Stimulated activated CD4-positive, alpha-beta T cell treated with anti-CD3 and anti-CD28 coated beads, Interleukin-1b, Interleukin-23, amount 100 ng/mL, for 1 hour (primary cell): Measurements from ENCODE around the gene SLC22A12.

Experiments
- DNase-seq, 2 donors: peaks; one replicate each; pipeline ENCODE4 v3.0.0-alpha.2; 2020; ENCODE audit warnings: low read depth in 2 of 2

SLC22A12 gene

DNA sequence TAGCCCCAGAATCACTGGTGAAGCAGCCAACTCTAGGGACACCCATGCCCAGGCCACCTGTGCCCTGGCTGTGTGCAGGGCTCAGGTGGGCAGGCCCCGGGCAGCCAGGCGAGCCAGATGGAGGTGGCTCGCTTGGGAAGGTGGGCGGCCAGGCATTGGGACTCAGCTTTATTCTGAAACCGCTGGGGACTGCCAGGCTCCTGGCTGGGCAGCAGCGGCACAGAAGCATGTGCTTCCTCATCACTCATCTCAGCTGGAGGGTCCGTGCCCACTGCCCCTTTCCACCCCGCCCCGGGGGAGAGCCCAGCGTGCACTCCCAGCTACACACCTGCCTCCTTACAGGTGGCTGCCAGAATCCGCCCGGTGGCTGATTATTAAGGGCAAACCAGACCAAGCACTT lies 27.1 kb upstream of the SLC22A12 start:
- no peak for DNase-seq

DNA sequence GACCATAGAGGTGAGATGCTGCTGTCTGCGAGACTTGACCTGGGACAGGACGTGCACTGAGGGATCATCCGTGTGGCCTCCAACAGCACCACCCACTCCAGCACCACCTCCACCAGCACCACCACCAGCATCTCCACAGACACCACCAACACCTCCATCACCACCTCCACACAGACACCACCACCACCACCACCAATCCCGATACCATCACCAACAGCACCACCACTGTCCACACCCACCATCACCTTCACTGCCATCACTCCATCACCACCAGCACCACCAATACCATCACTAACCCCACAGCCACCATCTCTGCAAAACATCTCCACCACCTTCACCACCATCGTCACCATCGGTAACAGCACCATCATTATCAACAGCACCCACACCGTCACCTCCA lies 26.6 kb upstream of the SLC22A12 start:
- no peak for DNase-seq

DNA sequence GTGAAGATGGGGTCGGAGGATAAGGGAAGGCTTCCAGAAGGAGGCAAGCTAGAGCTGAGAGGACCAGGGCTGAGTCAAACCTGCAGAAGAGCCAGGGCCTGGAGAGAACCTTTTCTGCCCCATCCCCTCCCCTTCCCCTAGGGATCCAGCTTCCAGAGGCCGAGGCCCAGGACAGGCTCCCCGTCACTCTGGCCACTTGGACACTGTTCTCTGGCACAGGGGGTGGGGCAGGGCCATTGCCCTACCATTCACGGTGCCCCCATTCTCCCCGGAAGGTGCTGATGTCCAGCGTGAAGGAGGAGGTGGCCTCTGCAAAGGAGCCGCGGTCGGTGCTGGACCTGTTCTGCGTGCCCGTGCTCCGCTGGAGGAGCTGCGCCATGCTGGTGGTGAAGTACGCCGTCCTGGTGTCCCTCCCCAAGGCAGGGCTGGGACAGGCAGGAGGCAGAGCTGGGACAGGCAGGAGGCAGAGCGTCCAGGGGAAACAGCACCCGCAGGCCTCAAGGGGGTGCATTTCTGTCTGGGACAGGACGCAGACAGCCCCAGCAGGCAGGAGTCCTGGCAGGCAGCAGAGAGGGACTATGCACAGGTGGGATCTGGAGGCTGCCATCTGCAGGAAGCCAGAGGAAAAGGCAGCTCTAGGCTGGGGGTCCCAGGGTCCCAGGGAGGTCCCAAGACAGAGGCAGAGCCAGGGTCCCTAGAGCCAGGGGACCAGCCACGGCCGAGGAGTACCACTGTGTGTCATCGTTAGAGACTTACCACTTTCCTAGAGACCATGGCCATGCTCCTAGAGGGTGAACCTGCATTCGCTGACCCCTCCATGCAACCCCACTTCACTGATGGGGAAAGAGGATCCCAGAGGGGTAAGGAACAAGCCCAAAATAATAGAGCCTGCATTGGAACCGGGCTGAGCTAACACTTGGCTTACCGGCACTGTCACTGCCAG lies 25.8 kb upstream of the SLC22A12 start:
- DNase-seq: no peak

DNA sequence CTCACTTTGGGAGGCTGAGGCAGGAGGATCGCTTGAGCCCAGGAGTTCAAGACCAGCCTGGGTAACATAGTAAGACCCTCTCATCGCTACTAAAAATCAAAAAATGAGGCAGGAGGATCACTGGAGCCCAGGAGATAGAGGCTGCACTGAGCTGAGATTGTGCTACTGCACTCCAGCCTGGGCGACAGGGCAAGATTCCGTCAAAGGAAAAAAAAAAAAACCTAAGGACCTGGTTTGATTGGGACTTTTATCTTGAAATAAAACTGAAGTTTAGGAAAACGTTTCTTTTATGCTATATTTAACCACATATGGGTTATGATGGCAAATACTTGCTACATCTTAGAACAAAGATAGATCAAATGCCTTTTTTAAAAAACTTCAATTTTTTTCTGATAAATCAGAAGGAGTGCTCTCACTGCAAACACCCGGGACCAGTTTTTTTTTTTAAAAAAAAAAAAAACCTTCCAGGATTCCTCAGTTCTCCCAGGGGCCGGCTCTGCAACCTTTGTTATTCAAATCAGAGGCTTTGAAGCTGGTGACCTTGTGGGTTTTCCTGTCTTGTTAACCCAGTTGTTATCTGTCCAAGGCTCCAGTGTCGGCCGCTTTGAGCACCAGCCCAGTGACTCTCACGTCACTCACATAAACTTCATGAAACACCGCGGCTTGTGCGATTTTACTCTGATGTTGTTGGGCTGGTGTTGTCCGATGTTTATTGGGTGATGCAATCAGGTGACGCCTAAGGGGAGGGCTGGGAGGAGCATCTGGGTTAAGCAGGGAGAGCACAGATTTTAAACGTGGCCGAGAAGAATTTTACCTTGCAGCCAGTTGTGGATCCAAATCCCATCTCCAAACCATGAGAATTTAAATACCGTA lies 24.7 kb upstream of the SLC22A12 start:
- no peak for DNase-seq

DNA sequence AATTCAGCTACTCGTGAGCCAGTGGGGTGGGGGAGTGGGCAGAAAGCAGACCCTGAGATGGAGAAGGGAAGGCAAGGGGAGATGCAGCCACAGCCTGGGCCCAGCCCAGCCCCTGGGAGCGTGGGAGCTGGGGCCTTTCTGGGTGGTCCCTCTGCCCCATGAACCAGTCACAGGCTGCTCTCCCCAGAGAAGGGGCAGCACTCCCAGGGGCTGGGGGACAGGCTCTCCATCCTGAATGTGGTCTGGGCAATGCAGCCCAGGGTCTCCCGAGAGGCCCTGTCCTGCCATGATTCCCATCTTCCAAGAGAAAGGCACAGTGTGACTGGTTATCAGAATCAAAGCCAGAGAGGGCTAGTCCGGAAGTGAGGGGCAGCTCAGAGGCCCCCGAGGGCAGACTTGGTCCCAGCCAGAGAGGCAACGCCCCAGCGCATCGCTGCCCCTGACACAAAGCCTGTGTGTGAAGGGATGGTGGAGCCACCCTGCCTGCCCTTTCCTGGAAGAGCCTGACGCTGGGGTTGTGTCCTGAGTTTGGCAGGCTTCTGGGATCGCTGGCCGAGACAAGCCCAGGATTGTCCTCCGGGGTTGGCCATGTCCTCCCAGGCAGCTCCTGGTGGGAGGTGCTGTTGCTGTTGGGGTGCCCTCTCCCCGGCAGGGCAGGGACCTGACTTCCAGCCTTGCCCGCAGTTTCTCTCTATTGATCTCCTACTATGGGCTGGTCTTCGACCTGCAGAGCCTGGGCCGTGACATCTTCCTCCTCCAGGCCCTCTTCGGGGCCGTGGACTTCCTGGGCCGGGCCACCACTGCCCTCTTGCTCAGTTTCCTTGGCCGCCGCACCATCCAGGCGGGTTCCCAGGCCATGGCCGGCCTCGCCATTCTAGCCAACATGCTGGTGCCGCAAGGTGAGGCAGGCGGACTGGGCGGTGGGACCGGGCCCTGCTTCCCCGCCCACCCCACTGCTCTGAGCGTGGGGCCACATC lies 23.8 kb upstream of the SLC22A12 start:
- no peak for DNase-seq

DNA sequence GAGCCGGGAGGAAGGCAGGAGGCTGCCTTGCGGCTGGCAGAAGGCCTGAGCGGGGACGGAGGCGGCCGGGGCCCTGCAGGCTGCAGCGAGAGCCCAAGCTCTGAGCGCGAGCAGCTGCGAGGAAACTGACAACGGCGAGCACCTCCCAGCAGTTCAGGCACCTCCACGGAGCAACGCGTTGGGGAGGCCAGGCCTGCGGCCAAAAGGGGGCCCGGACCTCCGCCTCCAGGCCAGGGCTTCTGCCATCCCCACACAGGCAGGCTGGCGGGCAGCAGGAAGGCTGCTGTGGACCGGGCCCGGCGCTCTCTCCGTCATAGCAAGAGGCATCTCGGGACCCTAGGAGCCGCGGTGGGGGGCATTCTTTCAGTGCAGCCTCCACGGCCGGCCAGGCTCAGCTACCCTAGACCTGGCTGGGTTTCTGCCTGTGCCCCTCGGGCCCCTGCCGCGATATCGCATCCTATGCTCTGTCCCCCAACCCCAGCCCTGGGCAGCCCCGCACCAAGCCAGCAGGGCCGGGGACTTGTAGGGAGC lies 22.9 kb upstream of the SLC22A12 start:
- DNase-seq: no peak

DNA sequence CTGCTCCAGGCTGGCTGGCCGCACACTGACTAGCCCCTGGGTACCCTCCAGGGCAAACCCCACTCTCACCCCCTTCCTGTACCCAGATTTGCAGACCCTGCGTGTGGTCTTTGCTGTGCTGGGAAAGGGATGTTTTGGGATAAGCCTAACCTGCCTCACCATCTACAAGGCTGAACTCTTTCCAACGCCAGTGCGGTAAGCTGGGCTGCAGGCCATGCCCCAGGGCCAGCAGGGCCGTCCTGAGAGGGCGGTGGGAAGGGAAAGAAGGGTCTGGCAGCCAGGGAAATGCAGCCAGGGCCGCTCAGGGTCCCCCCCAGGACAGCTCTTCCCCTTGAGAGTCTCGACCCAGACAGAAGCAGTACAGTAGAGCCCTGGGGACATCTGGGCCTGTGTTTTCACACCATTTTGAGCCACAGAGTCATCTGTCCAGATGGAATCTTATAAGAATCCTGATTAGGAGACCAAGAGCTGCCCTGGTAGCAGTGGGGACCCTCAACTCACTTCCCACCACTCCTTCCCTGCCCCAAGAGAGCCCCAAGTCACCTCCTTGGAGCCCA lies 22.4 kb upstream of the SLC22A12 start:
- no peak for DNase-seq

DNA sequence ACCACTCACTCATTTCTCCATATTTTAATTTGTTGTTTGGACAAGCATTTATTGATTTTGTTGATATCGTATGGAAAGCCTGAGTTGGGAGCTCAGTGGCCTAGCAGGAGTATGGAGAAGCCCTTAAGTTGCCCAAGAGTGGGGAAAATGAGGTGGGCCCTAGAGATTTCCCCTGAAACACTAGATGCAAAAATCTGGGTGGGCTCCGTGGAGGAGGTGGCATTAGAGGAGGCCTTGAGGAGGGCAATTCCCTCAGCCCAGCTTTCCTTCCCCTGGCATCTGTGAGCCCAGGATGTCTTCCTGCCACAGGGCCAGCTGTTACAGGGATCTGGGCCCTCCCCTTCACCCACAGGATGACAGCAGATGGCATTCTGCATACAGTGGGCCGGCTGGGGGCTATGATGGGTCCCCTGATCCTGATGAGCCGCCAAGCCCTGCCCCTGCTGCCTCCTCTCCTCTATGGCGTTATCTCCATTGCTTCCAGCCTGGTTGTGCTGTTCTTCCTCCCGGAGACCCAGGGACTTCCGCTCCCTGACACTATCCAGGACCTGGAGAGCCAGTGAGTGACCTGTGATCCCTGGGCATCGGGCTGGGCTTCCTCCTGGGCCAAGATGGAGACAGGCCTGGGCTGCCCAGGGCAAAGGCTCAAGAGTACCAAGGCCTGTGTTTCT lies 21.6 kb upstream of the SLC22A12 start:
- DNase-seq: no peak

DNA sequence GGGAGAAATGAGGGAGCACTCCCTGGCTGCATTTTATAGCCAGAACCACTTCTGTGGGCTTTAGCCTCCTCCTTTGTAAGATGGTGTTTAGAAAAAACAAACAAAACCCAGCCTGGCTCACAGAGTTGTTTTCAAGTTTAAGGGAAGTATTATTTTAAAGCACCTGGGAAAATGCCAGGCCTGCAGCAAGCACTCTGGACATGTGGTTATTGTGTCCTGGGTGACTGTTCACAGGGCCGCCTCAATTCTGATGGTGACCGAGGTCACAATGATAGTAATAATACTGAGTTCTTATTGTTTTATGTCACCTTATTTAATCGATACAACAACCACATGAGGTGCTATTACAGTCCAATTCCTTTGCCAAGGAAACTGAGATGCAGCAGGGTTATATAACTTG lies 20.7 kb upstream of the SLC22A12 start:
- DNase-seq: no peak

DNA sequence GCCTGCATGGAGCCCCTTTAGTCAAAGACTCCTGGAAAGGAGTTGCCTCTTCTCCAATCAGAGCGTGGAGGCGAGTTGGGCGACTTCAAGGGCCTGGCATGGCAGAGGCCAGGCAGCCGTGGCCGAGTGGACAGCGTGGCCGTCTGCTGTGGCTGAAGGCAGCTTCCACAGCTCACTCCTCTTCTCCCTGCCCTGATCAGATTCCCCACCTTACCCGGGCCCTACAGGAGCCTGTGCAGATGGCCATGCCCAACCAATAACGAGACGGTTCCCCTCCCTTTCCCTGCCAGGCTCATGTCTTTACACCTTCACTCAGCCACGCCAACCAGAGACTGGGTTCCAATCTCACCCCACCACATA lies 20.0 kb upstream of the SLC22A12 start:
- no peak for DNase-seq

DNA sequence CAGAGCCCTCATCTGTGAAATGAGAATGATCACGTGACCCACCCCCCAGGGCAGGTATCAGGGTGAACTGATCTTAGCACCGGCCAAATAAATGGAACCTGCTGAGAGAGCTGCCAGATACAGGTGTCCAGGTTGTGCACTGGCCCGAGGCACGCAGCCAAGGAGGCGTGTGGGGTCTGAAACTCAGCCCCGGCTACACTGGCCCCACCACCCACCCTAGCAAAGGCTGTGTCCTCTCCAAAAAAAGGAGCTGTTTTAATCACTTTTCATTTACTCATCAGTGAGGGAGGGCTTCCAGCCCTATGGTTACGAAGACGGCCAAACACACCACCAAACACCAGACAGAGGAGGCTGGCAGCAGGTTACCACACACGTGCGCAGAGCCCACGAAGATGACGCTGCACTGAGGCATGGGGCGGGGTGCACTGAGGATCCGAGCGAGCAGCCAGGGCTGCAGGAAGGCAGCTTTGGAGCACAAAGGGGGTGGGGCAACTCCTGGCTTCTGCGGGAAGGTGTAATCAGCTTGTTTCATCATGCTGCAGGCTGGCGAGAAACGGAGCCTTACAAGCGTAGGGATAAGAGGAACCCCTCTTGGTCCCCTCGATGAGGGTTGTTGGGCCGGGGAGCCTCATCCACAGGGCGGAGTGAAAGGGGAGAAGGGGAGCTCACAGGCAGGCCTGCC lies 19.5 kb upstream of the SLC22A12 start:
- DNase-seq: no peak

DNA sequence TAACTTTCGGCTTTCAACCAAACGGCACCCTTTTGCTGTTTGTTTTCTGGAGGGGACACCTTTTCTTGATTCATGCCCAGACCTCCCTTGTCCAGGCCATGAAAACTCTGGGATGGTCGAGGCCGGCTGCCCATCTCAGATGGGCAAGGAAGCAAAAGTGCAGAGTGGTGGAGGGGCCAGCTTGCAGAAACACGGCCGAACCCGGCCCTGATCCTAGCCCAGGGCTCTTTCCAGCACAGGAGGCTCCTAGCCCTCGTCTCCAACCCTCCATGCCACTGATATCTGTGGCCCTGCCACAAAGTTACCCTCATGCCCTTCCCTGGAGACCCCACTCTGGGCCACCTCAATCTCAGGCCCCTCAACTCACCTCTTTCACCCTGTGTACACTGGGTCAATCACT lies 18.9 kb upstream of the SLC22A12 start:
- no peak for DNase-seq

DNA sequence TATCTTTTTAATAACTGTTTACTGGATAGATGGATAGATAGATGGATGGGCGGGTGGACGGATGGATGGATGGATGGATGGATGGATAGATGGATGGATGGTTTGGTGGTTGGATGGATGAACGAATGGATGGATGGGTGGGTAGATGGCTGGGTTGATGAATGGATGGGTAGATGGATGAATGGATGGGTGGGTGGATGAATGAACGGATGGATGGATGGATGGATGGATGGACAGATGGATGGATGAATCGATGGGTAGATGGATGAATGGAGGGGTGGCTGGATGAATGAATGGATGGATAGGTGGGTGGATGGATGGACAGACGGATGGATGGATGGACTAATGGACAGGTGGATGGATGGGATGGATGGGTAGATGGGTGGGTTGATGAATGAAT lies 13.8 kb upstream of the SLC22A12 start:
- DNase-seq: no peak

DNA sequence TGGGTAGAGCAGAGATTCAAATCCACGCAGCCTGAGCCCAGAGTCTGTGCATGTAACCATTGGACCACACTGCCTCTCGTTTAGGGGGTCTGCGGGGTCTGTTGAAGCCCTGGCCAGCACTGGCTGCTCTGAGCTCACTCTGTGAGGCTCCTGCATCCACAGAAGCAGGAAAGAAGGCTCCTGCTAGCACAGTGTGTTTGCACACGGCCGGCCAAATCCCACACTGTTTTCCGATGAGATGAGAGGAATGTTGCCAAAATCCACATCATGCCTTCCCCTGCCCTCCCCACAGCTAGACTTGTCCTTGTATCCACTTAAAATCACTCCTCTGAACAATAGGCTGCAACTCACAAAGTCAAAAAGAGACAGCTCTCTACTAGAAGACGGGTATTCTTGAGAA lies 10.6 kb upstream of the SLC22A12 start:
- no peak for DNase-seq

DNA sequence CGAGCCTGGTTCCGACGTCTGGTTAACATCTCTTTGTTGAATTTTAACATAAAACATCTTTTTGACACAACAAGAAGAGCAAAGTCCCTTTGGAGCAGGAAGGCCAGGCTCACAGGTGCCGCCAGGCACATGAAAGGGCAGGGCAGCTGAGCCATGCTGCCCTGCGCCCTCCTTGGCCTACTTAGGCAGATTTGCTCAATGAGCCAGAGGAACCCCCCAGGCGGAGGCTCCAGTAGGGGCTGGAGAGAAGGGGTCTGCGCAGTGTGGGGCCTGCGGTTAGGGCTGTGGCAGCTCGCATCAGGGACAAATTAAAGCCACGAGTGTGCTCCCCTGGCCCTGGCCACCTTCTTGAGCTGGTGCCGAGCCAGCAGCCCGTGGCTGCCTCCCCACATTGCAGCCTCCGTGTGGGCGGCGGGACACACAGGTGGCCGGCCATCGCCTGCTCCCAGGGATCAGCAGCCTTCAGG lies 9.9 kb upstream of the SLC22A12 start:
- DNase-seq: no peak

DNA sequence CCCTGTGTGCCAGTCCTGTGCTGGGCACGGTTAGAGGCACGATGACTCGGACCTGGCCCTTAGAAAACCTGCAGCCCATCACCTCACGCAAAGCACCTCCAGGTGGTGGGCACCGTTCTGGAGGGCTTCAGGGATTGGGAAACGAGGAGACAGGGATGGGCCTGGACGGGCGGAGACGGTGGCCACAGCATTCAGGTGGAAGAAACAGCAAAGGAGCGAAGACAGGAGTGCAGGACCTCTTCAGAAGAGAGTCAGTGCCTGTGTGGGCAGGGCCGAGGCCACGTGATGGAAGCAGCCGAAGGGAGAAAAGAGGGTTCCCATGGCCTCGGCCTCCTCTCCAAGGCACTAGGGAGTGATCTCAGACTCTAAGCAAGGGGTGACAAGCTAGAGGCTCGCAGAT lies 8.1 kb upstream of the SLC22A12 start:
- DNase-seq: no peak

DNA sequence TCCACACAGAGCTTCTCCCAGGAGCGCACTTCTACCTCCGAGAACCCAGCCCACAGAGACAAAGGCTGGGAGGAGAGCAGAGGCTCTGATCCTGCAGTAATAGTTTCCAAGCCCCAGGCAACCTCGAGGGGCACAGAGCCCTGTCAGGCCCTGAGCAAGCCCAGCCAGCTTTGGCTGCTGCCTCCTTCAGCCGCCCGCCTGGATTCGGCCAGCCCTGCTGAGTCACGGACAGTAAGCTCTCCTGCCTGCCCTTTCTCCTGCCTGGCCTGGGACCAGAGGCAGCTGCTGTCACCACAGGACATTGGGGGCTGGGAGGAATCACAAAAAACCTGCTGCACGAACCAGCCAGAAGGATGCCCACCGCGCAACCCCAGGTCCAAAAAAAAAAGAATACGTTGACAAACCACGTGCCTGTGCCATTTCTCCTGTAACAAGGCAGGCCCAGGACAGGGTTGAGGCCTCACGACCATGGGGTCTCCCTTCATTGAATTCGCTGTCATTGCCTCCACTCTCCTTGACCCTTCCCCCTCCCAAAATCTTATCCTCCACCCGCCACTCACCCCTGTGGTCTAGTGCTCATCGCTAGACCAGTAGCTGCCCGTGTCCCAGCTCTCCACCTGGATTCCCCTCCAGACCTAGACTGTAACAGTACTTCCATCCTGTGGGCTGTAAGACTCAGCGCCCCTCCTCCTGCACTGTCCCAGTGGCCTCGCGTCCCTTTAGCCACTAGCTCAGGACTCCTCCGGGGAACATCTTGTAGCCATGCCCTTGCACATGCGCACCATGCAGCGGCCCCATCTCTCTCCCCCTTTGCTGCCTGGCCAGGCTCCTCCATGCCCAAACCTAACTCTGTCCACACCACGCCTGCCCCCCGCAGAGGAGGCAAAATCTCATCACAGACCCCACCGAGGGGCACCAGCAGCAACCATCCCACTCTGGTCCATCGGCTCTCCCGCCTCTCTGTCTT lies 7.4 kb upstream of the SLC22A12 start:
- DNase-seq: no peak

DNA sequence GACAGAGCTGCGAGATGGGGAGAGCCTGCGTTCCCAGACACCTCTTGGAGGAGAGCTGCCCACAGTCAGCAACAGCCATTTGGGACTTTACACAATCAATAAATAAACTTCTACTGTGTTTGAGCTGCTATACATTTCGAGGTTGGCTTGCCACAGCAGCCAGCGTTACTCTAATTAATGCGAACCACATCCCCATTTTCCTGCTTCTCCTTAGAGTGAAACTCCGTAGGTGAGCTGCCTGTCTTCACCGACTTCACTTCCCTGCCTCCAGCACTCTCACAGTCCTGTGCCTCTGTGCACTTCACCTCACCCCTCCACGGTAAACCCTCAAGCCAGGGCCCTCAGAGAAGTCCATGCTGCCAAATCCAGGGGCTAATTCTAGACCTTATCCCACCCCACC lies 5.9 kb upstream of the SLC22A12 start:
- DNase-seq: no peak

DNA sequence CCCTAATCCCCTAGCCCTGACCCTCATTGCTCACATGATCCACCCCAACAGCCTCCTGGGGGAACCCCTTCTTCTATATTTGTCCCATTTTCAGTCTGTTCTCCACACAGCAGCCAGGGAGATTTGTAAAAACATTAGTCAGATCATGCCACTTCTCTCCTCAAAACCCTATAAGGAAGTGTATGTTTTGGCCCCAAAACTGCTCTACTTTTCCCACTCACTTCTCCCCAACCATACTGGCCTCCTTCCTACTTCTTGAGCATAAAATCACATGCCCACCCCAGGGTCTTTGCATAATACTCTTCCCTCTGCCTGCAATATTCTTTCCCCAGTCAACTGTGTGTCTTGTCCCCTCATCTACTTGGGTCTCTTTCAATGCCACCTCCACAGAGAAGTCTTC lies 4.7 kb upstream of the SLC22A12 start:
- no peak for DNase-seq
